K562 treated with DMSO at 1 percent for 48 hours (cell line): ENCODE results near the gene C16orf87. TPM values are rescaled to one million over a fixed set of nuclear protein-coding genes. Genes with fewer than 3 reads are reported as not detected.

Experiments
- total RNA-seq: library from RNA; unstranded; fragments of 300-600 nt; gene quantifications from 2 replicates; pipeline ENCODE4 v1.2.3, GENCODE V29; 2022; ENCODE audit warnings: low replicate concordance; ENCODE audit errors: extremely low read depth

C16orf87 gene
- not detected in 2 replicates for total RNA-seq

GRCh38 chr16:46830902-46831647 is at the start of gene C16orf87:
Gene C16orf87 (minus strand): TSS chr16:46831180. CDS start chr16:46831149, 31 bp downstream.

GRCh38 chr16:46747777-46748651 is 83.0 kb downstream of the C16orf87 start, which contains the start of gene MYLK3:
Gene MYLK3 (minus strand): TSS chr16:46748344. CDS start chr16:46748193, 151 bp downstream.

Other genes starting within 250 kb of the C16orf87 start
- not detected in 2 replicates for gene SHCBP1, start 209.8 kb downstream of the C16orf87 start, total RNA-seq
- not detected in 2 replicates for gene VPS35, start 142.0 kb downstream of the C16orf87 start, total RNA-seq
- not detected in 2 replicates for gene ORC6, start 141.5 kb downstream of the C16orf87 start, total RNA-seq
- not detected in 2 replicates for gene MYLK3, start 82.8 kb downstream of the C16orf87 start, total RNA-seq
- not detected in 2 replicates for gene GPT2, start 53.2 kb upstream of the C16orf87 start, total RNA-seq
- gene DNAJA2, start 142.5 kb upstream of the C16orf87 start, total RNA-seq = not detected in 2 replicates